ENCODE results near the gene CYGB.

- no peak for TF ChIP-seq POLR2A (IDR thresholded peaks at IDR 0.05; ENCODE audit: low read length)
- TF ChIP-seq GATA1 (IDR thresholded peaks at IDR 0.05; ENCODE audit: low read depth, low read length), result no peak
Observed at GRCh38 chr17:76561332-76561731, 23.8 kb upstream of the CYGB start.
